ENCODE measurements around the gene PPP1R3D. TPM values are rescaled to one million over a fixed set of nuclear protein-coding genes. Genes with fewer than 3 reads are reported as not detected.
"Not testable (repeated sequence)": the region's sequence is repeated elsewhere in the genome, so short reads cannot be mapped to it uniquely, and the experiment has no call there.

Gene PPP1R3D
- total RNA-seq, 1 donor from 2014 or later, result 7.4 TPM

DNA sequence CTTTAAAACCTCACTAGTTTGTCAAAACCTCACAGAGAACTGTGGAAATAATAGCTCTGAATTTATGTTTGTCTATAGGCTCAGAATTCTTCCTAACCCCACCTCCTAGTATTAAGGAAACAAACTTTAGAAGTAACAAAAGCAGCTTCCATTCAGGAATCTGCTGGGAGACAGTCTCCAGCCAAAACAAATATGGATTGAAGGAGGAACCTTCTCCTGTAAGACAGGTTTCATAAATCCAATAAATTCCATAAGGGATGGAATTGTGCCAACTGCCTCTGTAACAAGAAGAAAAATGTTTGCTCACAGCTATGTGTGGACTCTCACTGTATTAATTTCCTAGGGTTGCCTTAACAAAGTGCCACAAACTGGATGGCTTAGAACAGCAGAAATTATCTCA, 14.2 kb downstream of the PPP1R3D start:
- intact Hi-C loops (cut with micrococcal nuclease), result no loop called here

DNA sequence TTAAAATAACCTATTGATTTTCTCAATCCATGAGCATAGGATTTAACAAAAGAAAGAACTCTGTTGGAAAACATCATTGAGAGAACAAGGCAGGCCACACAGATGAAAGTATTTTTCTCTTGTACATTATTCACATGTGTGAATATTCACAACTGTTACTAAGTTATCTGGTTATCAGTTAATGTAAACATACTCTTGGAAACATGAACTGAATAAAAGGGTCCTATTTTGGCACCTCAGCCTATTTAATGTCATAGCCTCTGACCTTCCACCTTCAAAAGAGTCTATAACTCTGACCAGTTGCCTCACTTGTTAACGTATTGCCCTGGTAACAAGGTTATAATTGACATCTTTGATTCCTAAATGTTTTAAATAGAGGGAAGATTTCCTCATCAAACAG, 14.7 kb downstream of the PPP1R3D start:
- intact Hi-C loops (cut with micrococcal nuclease), result no loop called here

DNA sequence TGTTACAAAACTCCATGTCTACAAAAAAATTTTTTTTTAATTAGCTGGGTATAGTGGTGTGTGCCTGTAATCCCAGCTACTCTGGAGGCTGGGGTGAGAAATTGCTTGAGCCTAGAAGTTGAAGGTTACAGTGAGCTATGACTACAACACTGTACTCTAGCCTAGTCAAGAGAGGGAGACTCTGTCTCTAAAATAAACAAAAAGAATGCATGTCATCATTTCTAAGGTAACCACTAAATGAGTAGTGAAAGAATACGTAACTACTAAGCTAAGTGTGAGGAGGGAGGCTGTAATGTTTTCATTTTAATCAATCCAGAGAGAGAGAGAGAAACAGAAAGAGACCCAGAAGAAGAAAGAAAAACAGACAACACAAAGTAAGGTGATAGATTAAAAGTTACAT, 16.6 kb downstream of the PPP1R3D start:
- intact Hi-C loops (cut with micrococcal nuclease), result no loop called here

DNA sequence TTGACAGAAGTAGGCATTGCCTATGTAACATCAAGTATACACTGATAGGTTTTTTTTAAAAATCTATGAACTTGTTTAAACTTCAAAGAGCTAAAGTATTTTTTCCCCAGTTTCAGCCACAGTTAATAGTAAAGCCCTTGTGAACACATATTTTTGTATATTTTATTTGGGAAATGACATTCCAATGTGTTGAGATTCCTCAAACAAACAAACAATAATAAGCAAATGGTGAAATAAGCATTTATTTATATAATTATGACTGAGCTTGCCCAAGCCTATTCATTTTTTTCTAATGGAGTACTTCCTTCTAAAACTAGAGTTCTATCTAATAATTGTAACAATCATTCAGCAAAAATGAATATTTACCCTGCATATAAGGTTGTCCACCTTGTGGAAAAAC, 19.2 kb downstream of the PPP1R3D start:
- intact Hi-C loops (cut with micrococcal nuclease), result no loop called here

DNA sequence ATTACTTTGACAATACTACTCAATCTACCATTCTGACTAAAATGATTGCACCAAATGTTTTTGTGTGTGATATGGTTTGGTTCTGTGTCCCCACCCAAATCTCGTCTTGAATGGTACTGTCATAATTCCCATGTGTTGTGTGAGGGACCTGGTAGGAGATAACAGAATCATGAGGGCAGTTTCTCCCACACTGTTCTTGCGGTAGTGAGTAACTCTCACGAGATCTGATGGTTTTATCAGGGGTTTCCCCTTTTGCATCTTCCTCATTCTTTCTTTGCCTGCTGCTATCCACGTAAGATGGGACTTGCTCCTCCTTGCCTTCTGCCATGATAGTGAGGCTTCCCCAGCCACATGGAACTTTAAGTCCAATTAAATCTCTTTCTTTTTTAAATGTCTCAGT, 27.5 kb downstream of the PPP1R3D start:
- intact Hi-C loops (cut with micrococcal nuclease), result no loop called here

DNA sequence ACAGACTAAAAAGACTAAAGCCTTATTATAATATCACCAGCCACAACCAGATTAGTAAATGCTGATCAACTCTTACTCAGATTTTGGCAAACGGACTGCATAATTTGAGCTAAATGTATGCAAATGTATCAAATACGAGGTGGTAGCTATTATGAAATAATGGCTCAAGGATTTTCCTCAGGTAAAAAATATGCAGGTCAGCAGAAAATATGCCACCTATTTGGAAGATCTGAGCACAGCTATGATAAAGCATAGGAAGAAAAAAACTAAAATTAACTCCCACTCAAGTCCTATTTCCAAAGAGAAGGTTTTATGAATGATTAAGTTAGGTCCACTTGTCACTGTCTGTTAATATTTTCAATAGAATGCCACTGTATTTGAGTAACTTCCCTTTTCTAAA, 29.1 kb downstream of the PPP1R3D start:
- intact Hi-C loops (cut with micrococcal nuclease), result no loop called here

DNA sequence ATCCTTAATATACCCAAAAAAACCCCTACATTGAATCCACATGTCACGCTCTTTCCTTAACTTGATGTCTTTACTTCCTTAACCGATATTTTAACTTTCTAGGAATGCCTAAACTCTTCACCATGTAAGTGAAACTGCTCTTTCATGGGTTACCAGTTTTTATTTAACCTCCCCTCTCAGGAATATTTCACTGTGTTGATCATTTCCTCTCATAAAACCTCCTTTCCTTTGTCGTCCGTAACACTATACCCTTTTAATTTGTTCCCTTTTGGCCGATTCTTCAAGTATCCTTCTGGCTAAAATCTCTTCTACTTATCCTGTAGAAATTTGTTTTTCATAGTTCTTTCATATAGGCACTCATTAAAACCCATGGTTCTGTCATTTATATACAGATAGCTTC, 31.2 kb downstream of the PPP1R3D start:
- intact Hi-C loops (cut with micrococcal nuclease), result no loop called here

DNA sequence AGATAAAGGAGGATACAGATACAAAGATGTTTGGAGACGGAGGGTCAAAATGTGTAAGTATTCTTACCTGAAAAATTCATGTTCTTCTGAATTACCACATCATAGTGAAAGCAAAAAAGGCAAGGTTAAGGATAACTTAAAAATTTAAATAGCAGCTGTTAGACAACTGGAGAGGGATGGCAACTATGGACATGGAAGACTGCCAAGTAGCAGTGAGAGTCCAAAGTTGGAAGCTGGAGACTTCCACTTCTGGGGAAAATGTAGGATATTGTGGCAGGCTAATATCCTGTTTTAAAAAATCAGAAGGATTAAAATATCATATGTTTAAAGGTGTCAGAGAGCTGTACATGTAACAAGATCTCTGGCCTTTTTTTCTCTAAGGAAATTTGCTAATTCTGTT, 36.5 kb downstream of the PPP1R3D start:
- intact Hi-C loops (cut with micrococcal nuclease), result no loop called here

DNA sequence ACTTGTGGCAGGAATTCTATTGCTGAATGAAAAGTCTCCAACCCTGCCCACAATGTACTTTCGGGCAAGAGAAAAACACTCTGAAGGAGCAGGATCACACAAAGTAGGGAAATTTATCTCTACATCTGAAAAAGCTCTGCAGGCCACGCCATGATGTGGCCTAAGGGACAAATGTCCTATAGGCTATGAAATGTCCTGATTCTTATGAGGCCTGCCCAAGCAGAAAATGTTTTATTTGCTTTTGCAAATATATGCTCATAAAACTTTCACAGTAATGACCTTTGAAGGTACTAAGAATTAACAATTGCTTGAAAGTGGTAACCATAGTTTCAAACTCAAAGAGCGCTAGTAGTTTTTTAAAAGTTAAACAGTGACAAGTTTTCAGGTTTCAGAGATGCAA, 37.6 kb downstream of the PPP1R3D start:
- intact Hi-C loops (cut with micrococcal nuclease), result no loop called here

DNA sequence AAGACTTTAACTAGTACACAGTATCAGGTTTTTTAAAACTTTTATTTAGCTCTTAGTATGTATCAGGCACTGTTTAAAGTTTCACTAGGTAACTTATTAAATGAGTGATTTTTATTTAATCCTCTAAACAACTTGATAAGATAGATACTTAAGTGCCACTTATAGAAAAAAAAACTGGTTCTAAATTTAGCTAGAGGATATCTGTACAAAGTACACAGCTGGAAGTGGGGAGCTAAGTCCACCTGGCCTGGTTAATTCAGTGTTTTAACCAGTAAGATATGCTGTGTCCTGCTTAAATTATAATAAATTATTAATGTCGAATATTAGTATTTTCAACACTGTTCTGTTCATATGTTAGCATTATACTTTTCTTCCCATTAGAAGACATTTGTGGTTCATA, 44.2 kb downstream of the PPP1R3D start:
- intact Hi-C loops (cut with micrococcal nuclease), result no loop called here

DNA sequence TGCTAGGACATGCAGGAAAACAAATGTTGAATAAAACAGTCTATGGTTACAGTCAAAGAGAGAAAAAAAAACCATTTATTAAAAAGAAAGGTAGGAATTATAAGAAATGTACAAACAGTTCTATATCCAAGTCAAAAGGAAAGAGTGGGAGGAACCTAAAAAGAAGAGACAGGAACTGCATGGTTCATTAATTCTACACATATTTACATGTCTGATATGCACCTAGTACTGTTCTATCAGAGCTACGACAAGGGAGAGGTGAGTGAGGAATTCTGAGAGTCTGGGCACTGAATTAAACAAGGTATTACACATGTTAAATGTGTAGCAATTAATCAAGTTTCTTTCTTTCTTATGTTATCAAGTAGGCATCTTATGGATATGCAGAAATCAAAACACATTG, 48.5 kb downstream of the PPP1R3D start:
- intact Hi-C loops (cut with micrococcal nuclease), result no loop called here

DNA sequence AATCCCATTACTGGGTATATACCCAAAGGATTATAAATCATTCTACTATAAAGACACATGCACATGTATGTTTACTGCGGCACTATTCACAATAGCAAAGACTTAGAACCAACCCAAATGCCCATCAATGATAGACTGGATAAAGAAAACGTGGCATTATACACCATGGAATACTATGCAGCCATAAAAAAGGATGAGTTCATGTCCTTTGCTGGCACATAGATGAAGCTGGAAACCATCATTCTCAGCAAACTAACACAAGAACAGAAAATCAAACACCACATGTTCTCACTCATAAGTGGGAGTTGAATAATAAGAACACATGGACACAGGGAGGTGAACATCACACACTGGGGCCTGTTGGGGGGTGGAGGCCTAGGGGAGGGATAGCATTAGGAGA, 50.1 kb downstream of the PPP1R3D start:
- intact Hi-C loops (cut with micrococcal nuclease), result not testable (repeated sequence)

DNA sequence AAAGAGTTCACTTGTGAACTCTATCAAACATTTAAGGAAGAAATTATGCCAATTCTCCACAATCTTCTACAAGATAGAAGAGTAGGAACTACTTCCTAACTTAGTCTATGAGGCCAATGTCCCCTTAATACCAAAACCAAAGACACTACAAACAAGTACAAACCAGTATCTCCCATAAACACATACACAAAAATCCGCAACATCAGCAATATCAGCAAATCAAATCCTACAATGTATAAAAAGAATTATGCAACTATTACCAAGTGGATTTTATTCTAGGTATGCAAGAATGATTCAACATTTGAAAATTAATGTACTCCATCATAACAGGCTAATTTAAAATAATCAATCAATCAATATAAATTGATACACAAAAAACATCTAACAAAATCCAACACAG, 52.1 kb downstream of the PPP1R3D start:
- intact Hi-C loops (cut with micrococcal nuclease), result no loop called here

Other genes starting within 250 kb of the PPP1R3D start
- 7.0 and 7.6 TPM in 2 replicates for gene SYCP2, start 6.7 kb downstream of the PPP1R3D start, total RNA-seq
- gene FAM217B, start 84 bp upstream of the PPP1R3D start, total RNA-seq, result 31.0 and 31.2 TPM in 2 replicates
- gene CDH26, start 18.1 kb upstream of the PPP1R3D start, total RNA-seq, result 0.59 and 1.1 TPM in 2 replicates